H9 (cell line): ENCODE results near the gene GAN. TPM values are rescaled to one million over a fixed set of nuclear protein-coding genes. Genes with fewer than 3 reads are reported as not detected.

Experiments used
- DNase-seq: peaks from one replicate; pipeline ENCODE4 v3.0.0-alpha.2; 2017
- H2AFZ ChIP-seq: one replicate; pipeline ENCODE4 v1.6.1; 2013; ENCODE audit warnings: mild to moderate bottlenecking, low read length, control low read depth, moderate library complexity
- H2AK5ac ChIP-seq: 2 replicates; pipeline ENCODE4 v1.6.1; 2013; ENCODE audit warnings: low read length, control low read depth, mixed read lengths; ENCODE audit not compliant: insufficient read length
- H2BK120ac ChIP-seq: one replicate; pipeline ENCODE4 v1.6.1; 2013; ENCODE audit warnings: low read depth, mild to moderate bottlenecking, low read length, control low read depth, inconsistent platforms; ENCODE audit not compliant: poor library complexity, severe bottlenecking
- H2BK12ac ChIP-seq: 2 replicates; pipeline ENCODE4 v1.6.1; 2013; ENCODE audit warnings: low read length, control low read depth, mixed read lengths, low read depth; ENCODE audit not compliant: insufficient read length
- H2BK15ac ChIP-seq: 2 replicates; pipeline ENCODE4 v1.6.1; 2013; ENCODE audit warnings: low read depth, low read length, control low read depth
- H2BK20ac ChIP-seq: one replicate; pipeline ENCODE4 v1.6.1; 2013; ENCODE audit warnings: low read depth, mild to moderate bottlenecking, low read length, control low read depth, inconsistent platforms; ENCODE audit not compliant: poor library complexity, severe bottlenecking
- H2BK5ac ChIP-seq: 2 replicates; pipeline ENCODE4 v1.6.1; 2013; ENCODE audit warnings: low read length, control low read depth, mixed read lengths; ENCODE audit not compliant: insufficient read length
- H3K14ac ChIP-seq: 2 replicates; pipeline ENCODE4 v1.6.1; 2013; ENCODE audit warnings: low read length, control low read depth; ENCODE audit not compliant: insufficient read depth
- H3K18ac ChIP-seq: 2 replicates; pipeline ENCODE4 v1.6.1; 2013; ENCODE audit warnings: low read depth, mild to moderate bottlenecking, mixed read lengths, low read length, control low read depth; ENCODE audit not compliant: insufficient read length
- H3K23ac ChIP-seq: 2 replicates; pipeline ENCODE4 v1.6.1; 2013; ENCODE audit warnings: low read length, control low read depth, mixed read lengths, low read depth; ENCODE audit not compliant: insufficient read length
- H3K23me2 ChIP-seq: 2 replicates; pipeline ENCODE4 v1.6.1; 2013; ENCODE audit warnings: low read depth, mild to moderate bottlenecking, mixed read lengths, low read length, control low read depth; ENCODE audit not compliant: insufficient read length, poor library complexity, severe bottlenecking
- H3K27ac ChIP-seq: 2 replicates; pipeline ENCODE4 v1.5.1; 2013; ENCODE audit warnings: low read length, control low read depth, mixed read lengths, low read depth; ENCODE audit not compliant: insufficient read length
- H3K27me3 ChIP-seq: 2 replicates; pipeline ENCODE4 v1.6.1; 2013; ENCODE audit warnings: low read length, control low read depth, inconsistent platforms; ENCODE audit not compliant: insufficient read depth
- H3K4ac ChIP-seq: 2 replicates; pipeline ENCODE4 v1.6.1; 2013; ENCODE audit warnings: low read depth, mild to moderate bottlenecking, control low read depth, inconsistent platforms, low read length, moderate library complexity
- H3K4me1 ChIP-seq: 2 replicates; pipeline ENCODE4 v1.6.1; 2013; ENCODE audit warnings: low read length, control low read depth, inconsistent platforms; ENCODE audit not compliant: insufficient read depth
- H3K4me2 ChIP-seq: 2 replicates; pipeline ENCODE4 v1.6.1; 2013; ENCODE audit warnings: low read length, control low read depth, mixed read lengths; ENCODE audit not compliant: insufficient read length, insufficient read depth
- H3K56ac ChIP-seq: 2 replicates; pipeline ENCODE4 v1.6.1; 2013; ENCODE audit warnings: low read depth, mild to moderate bottlenecking, mixed read lengths, low read length, control low read depth; ENCODE audit not compliant: insufficient read length
- H3K79me1 ChIP-seq: 2 replicates; pipeline ENCODE4 v1.6.1; 2013; ENCODE audit warnings: low read depth, mild to moderate bottlenecking, moderate library complexity, low read length, control low read depth, inconsistent platforms; ENCODE audit not compliant: insufficient read depth, poor library complexity, severe bottlenecking
- H3K79me2 ChIP-seq: 2 replicates; pipeline ENCODE4 v1.6.1; 2013; ENCODE audit warnings: low read length, control low read depth, inconsistent platforms; ENCODE audit not compliant: insufficient read depth
- H3K9ac ChIP-seq: 2 replicates; pipeline ENCODE4 v1.6.1; 2013; ENCODE audit warnings: low read length, control low read depth, mixed read lengths; ENCODE audit not compliant: insufficient read length; ENCODE audit errors: extremely low read depth
- H3K9me3 ChIP-seq: one replicate; pipeline ENCODE4 v1.6.1; 2013; ENCODE audit warnings: low read depth, low read length, inconsistent platforms; ENCODE audit not compliant: control insufficient read depth
- H3T11ph ChIP-seq: one replicate; pipeline ENCODE4 v1.6.1; 2013; ENCODE audit warnings: mild to moderate bottlenecking, low read length, control low read depth, inconsistent platforms
- H4K20me1 ChIP-seq: one replicate; pipeline ENCODE4 v1.6.1; 2013; ENCODE audit not compliant: control insufficient read depth, insufficient read length, insufficient read depth
- H4K5ac ChIP-seq: 2 replicates; pipeline ENCODE4 v1.6.1; 2013; ENCODE audit warnings: low read depth, mild to moderate bottlenecking, mixed read lengths, low read length, control low read depth; ENCODE audit not compliant: insufficient read length
- H4K8ac ChIP-seq: replicated peaks from 2 replicates; pipeline ENCODE4 v1.6.1; 2013; ENCODE audit warnings: low read length, control low read depth, mixed read lengths, low read depth; ENCODE audit not compliant: insufficient read length
- H4K91ac ChIP-seq: 2 replicates; pipeline ENCODE4 v1.6.1; 2013; ENCODE audit warnings: low read depth, mild to moderate bottlenecking, moderate library complexity, mixed read lengths, low read length, control low read depth; ENCODE audit not compliant: insufficient read length
- H3K27ac Mint-ChIP-seq, 3 experiments: 2 replicates in 2 of 3; 3 replicates in 1 of 3; pipeline ENCODE4 v1.8.0; 2020 to 2021; ENCODE audit warnings: mixed read lengths in 3 of 3, mild to moderate bottlenecking in 1 of 3, moderate library complexity in 1 of 3
- H3K27me3 Mint-ChIP-seq: 2 replicates; pipeline ENCODE4 v1.8.0; 2021; ENCODE audit warnings: low read depth, mild to moderate bottlenecking, moderate library complexity, mixed read lengths
- H3K36me3 Mint-ChIP-seq, 3 experiments: 2 replicates in 2 of 3; 3 replicates in 1 of 3; pipeline ENCODE4 v1.8.0; 2020 to 2021; ENCODE audit warnings: low read depth in 3 of 3, mixed read lengths in 3 of 3; ENCODE audit not compliant: insufficient read depth in 1 of 3
- H3K4me1 Mint-ChIP-seq, 2 experiments: 2 replicates each; pipeline ENCODE4 v1.8.0; 2020; ENCODE audit warnings: mixed read lengths in 2 of 2
- H3K4me3 Mint-ChIP-seq, 2 experiments: 2 replicates in 1 of 2; 3 replicates in 1 of 2; pipeline ENCODE4 v1.8.0; 2020 to 2021; ENCODE audit warnings: mild to moderate bottlenecking in 2 of 2, mixed read lengths in 2 of 2, moderate library complexity in 1 of 2
- H3K9me3 Mint-ChIP-seq, 2 experiments: 2 replicates in 1 of 2; 3 replicates in 1 of 2; pipeline ENCODE4 v1.8.0; 2020; ENCODE audit warnings: mild to moderate bottlenecking in 2 of 2, mixed read lengths in 2 of 2, moderate library complexity in 1 of 2
- CTCF ChIP-seq: fragments of 200-600 bp; sonication (generic); conservative IDR thresholded peaks from 3 replicates; pipeline ENCODE4 v1.8.0; 2021; ENCODE audit warnings: antibody characterized with exemption, mild to moderate bottlenecking
- WGBS: extraction: QIAGEN DNeasy Blood & Tissue Kit; methylation state at CpG from one replicate; pipeline ENCODE4 v1.1.7; 2013; ENCODE audit warnings: missing lambda C conversion rate, low lambda C conversion rate, mixed read lengths; ENCODE audit not compliant: insufficient read length; ENCODE audit errors: extremely low coverage; 5-methylcytosine and 5-hydroxymethylcytosine counted together
- total RNA-seq: library from RNA; stranded (reverse); gene quantifications from 2 replicates; pipeline ENCODE4 v1.2.1, GENCODE V29; 2021

GAN gene
- total RNA-seq, 1 experiment from 2014 or later: 20.9 TPM

- peaks cover 39 to 40% of the 10 kb centered on the region in 2 experiments for H3K4me1 Mint-ChIP-seq
- peak overlapping the region; percentile 51; the same call in 1 of the 2 replicates for H3K4ac ChIP-seq
- no peak overlapping the region for H2AK5ac ChIP-seq
- H3K18ac ChIP-seq: peak overlapping the region; percentile 64
- H4K8ac ChIP-seq: no peak overlapping the region
- peaks cover 10% of the 10 kb centered on the region for H3K79me1 ChIP-seq
- H3K4me2 ChIP-seq: peak overlapping the region; percentile 98
- peak overlapping the region; percentile 41 for H3K27ac ChIP-seq
- peak overlapping the region; percentile 70 for H3K56ac ChIP-seq
- peak overlapping the region; percentile 97 for H3K9ac ChIP-seq
- no peak for TF ChIP-seq CTCF
- H4K91ac ChIP-seq: peak overlapping the region; percentile 46
- no peaks in the 10 kb centered on the region for H4K20me1 ChIP-seq
- H2BK20ac ChIP-seq: no peak overlapping the region
- no peaks in the 10 kb centered on the region for H3K9me3 Mint-ChIP-seq
- H3K36me3 Mint-ChIP-seq: peaks cover 4 to 15% (median 13%) of the 10 kb centered on the region in 3 experiments; a peak in 5 of 7 replicates
- H3K27me3 ChIP-seq: no peaks in the 10 kb centered on the region
- H2BK12ac ChIP-seq: peak overlapping the region; percentile 18
- H3K23ac ChIP-seq: no peak overlapping the region
- H2BK120ac ChIP-seq: peak overlapping the region; percentile 50
- no peak overlapping the region for H2BK15ac ChIP-seq
- H3K9me3 ChIP-seq: no peaks in the 10 kb centered on the region
- H3T11ph ChIP-seq: peak overlapping the region; percentile 56
- H3K79me2 ChIP-seq: peaks cover 23% of the 10 kb centered on the region; the same call in 1 of the 2 replicates
- H3K27ac Mint-ChIP-seq: peak overlapping the region; percentile 97 to 99 (median 99)
- peak overlapping the region; percentile 81; the same call in 1 of the 2 replicates for H3K14ac ChIP-seq
- H3K4me3 Mint-ChIP-seq: peak overlapping the region; percentile 89 to 98
- no CpG with 5 or more reads among the region's 16 CpGs for WGBS
- peak overlapping the region; percentile 56 for H2BK5ac ChIP-seq
- no peaks in the 10 kb centered on the region for H3K27me3 Mint-ChIP-seq
- H2AFZ ChIP-seq: no peak overlapping the region
- peaks cover 16% of the 10 kb centered on the region for H3K23me2 ChIP-seq
- peak; percentile 69 for DNase-seq
- peak overlapping the region; percentile 86 for H4K5ac ChIP-seq
- peaks cover 4% of the 10 kb centered on the region for H3K4me1 ChIP-seq
These were observed 810 bp upstream of the GAN start for GRCh38 chr16:81313701-81314602.
